CD4-positive, alpha-beta T cell treated with Interleukin-12 subunit alpha and Interleukin-12 subunit beta, for 1 hour (primary cell): ENCODE data around the gene CRISP2.
"Not testable (repeated sequence)": the region's sequence is repeated elsewhere in the genome, so short reads cannot be mapped to it uniquely, and the experiment has no call there.

ENCODE experiments used
- DNase-seq: peaks from one replicate; pipeline ENCODE4 v3.0.0-alpha.2; 2020

CRISP2 gene, protein sequence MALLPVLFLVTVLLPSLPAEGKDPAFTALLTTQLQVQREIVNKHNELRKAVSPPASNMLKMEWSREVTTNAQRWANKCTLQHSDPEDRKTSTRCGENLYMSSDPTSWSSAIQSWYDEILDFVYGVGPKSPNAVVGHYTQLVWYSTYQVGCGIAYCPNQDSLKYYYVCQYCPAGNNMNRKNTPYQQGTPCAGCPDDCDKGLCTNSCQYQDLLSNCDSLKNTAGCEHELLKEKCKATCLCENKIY

DNA sequence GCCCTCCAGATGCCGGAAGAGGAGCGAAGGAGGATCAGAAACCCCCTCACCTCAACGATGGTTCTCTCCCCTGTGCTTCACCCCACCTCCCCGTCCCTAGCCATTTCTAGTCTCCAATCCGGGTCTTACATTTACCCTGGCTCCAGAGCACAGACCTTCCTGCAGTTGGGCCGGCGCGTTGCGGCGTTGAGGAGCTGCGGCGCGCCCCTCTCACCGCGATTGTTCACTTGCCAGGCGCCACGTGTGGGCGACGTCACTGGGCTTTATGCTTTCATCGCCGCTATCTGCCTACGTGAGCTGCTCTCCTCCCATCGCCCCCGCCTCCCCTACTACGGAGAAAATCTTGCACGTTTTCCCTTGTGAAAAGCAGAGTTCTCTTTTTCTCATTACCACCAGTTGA, at the start of gene CRISP2:
TSS of gene CRISP2 (minus strand) at position 198 of the 400 bp plus-strand sequence. CDS start 4,347 bp downstream, outside the sequence.
- no peak for DNase-seq

DNA sequence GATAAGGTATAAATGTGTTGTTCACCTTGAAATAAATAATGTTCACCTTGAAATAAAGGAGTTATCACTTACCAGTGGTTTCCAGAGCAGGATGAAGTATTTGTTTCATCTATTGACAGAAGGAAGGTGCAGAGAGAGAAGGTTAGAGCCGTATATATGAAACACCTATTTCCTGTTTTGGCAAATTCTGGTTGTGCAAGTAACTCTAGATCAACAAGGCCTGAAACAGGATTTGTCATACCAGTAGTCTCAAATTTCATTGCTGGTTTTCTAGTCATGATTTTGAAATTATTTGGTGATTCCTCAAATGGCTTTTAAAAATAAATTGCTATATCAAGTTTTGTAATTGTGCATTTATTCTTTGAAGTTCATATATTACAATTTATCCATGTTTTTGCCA, 30.9 kb upstream of the CRISP2 start, which contains the start of gene CRISP3:
TSS of gene CRISP3 (minus strand) at position 130 of the 400 bp plus-strand sequence. CDS start at position 109, 21 bp downstream.
- DNase-seq = no peak

DNA sequence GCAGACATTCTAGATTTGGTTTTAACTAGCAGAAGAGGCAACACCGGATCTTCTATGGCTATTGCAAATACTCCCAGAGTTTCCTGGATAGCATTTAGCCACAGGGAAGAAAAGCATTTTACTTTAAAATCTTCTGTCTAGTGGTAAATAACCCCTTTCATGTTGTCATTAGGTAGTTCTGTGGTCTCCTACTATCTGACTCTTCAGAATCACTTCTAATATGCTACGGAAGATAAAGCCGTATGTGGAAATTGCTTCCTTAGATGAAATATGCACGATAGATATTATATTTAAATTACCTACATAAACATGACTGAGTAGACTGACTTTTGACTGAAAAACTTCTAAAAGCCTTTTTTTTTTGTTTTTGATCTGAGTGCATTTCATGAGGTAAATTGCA, 30.1 kb upstream of the CRISP2 start:
- no peak for DNase-seq

DNA sequence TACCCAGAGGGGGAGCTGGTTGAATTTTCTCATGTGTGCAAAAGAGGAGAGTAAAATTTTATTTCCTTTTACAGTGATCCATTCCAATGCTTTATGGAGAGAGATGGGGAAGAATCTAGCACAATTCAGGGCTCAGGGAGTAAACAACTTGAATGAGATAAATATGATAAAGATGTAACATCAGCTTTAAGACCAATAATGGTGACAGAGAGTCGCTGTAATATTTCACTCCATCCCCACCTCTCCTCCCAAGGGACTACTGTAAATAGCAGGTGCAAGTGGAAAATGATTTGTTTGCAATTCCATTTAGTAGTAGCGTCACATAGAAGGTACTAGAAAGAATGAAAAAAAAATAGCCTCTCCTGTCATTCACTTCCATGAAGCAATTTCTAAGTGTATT, 26.1 kb upstream of the CRISP2 start:
- DNase-seq = no peak

DNA sequence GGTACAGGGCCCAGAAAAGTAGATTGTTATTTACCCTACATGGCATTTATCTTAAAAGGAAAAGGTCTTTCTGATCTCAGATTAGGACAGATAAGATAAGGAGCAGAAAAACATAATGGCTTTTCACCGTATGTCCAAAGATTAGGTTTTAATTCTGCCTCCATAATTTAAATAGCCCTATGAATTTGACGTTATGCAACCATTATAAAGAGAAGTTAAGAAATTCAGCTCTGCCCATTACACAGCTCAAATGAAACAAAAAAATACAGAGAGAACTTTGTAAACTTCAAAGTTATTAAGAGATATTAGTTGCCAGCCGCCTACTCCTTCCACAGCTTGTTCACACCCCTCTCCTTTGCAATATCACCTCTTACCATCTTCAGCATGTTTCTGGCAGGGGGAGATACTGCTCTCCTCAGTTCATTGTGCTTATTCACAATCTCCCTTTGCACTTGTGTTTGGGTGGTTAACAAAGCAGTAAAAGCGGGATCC, 22.7 kb upstream of the CRISP2 start:
- no peak for DNase-seq

DNA sequence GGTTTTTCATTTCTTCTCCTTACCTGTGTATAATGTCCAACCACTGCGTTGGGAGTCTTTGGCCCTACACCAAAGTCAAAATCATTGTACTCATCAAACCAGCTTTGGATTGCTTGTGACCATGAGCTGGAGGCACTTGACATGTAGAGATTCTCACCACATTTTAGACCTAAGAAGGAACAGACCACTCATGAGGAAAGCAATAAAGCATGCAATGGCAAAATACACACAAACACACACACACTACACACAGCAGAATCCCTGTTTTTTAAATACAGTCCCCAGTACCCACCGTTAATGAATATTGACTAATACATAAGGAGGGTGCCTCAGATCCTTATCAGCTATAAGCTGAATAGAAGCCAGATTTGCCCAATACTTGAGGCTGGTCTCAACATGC, 20.3 kb upstream of the CRISP2 start:
- no peak for DNase-seq

DNA sequence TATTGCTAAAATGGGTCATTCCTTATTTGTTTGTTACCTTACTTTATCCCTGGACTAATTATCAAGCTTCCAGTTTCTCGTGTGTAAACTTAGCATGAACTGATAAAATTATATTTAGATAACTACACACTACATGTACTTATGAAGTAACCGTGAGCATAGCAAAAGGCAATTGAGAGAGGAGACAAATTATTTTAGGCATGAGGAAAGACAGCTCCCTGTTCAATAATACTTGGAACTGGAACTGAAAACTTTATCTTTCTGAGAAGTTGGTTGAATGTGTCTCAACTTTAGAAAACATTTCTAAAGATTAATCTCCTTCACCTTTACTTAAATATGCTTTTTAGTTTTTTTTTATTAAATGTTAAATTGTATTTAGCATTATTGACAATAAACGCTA, 19.4 kb upstream of the CRISP2 start:
- DNase-seq = no peak

DNA sequence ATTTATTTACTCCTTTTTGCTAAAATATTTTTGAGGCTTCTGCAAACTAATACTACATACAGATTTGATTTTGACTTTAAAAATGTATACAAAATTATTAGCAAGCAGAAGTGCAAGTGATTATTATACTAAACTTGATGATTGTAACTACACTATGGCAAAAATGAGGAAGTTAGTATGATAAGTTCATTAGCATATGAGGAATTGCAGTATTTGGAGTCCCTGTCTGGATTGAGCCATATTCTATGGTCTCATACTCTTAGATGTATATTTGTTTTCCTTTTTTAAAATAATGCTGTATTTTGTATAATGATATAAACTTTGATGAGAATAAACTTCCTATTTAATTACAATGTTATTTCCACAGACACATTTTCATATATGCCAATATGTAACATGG, 16.9 kb upstream of the CRISP2 start:
- DNase-seq = no peak

DNA sequence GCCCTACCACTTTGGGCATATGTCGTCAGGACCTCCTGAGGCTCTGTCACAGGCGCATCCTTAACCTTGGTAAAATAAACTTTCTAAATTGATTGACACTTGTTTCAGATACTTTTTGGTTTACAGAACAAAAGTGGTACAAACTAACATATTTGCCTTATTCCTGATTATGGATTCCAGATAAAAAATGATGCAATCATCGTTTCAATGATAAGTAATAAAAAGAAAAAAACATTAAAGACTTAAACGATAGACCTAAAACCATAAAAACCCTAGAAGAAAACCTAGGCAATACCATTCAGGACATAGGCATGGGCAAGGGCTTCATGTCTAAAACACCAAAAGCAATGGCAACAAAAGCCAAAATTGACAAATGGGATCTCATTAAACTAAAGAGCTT, 10.6 kb upstream of the CRISP2 start:
- not testable (repeated sequence) for DNase-seq

DNA sequence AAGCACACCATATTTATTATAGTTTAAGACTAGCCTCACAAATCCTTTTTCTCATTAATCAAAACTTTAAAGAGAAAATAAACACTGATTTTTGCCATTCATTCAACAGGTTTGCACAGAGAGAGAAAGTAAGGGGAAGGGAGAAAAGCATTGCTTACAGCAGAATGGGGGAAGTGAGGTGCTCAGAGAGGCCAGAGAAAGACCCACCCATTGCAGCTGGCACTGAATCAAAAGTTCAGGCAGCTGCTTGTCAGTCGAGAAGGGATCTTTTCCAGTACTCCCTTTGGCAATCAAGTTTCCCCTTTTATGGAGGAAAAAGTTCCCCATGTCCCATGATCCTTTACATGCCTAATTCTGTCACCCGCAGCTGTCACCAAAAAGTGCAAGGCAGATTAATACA, 8.0 kb upstream of the CRISP2 start:
- no peak for DNase-seq

DNA sequence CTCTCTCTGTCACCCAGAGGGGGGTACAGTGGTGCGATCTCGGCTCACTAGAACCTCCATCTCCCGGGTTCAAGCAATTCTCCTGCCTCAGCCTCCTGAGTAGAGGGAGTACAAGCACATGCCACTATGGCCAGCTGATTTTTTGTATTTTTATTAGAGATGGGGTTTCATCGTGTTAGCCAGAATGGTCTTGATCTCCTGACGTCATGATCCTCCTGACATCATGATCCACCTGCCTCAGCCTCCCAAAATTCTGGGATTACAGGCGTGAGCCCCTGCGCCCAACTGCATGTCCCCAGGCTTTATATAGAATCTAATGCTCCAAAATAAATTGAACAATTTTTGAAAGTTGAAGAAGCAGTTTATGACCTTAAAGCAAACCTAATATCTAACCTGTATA, 7.0 kb upstream of the CRISP2 start:
- no peak for DNase-seq

DNA sequence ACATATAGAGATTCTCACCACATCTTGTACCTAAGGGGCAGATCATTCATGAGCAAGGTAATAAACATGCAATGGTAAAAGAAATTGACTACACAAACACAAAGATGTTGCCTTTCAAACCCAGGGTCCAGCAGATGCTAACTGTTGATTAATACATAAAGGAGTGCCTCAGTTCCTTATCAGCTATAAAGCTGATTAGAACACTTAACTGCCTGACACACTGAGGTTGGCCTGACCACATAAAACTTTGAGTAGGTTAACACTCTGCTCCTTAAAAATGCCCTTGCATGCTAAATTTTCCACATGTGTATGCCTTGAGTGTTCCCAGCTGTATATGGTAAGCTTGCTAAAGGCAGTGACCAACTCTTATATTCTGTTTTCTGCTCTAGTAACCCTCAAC, 14.9 kb downstream of the CRISP2 start:
- DNase-seq = no peak

DNA sequence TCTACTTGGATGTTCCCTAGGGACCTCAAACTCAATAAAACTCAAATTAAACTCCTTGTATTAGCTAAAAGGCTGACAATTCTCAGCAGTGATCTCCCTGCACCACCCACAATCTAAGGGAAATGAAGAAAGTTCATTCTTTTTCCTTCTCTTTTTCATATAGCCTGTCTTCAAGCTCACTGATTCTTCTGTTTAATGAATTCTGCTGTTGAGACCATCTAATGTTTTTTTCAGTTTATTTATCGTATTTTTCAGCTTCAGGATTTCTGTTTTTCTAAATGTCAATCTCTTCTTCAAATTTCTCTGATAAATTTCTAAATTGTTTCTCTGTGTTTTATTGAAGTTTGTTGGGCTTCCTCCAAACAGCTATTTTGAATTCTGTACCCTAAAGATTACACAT, 19.8 kb downstream of the CRISP2 start:
- DNase-seq = no peak

DNA sequence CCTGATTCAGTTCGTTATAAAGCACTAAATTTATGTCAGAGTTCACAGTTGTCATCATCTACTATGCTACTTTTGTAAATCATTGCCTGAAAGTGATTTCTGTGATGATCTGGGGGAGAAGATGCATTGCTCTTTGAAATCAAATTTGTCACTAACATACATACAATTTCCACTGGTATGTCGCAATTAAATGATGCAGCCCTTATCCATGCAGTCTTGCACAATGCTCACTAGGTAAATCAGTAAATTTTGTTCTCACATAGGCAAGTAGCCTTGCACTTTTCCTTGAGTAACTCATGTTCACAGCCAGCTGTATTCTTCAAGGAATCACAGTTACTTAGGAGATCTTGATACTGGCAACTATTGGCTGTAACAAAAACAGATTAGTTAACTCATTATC, 20.8 kb downstream of the CRISP2 start:
- no peak for DNase-seq

DNA sequence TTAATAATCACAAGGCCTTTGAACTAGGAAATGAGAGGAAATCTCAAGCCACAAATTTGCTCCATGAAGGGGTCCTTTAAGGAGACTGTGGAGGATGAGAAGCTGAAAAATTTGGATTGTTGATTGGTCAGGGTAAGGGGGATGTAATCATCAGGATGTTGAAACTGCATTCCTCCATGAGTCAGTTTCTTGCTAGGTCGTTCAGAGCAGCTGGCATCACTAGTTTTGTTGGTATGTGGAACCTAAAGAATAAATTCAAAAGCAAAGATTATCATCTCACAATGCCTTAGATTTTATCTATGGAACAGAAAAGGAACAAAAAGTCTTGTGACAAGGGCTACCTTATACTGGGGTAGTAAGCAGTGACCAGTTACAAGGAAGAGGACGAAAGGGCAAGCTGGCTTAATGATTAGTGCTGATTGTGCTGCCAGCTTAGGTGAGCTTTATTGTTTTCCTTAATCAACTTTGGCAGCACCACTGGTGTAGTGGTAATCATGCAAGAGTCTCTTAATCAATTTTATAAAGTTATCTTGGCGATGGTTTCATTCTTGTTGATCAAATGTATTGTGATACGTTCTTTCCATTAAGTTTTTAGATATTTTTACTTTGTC, 36.6 kb downstream of the CRISP2 start:
- no peak for DNase-seq

DNA sequence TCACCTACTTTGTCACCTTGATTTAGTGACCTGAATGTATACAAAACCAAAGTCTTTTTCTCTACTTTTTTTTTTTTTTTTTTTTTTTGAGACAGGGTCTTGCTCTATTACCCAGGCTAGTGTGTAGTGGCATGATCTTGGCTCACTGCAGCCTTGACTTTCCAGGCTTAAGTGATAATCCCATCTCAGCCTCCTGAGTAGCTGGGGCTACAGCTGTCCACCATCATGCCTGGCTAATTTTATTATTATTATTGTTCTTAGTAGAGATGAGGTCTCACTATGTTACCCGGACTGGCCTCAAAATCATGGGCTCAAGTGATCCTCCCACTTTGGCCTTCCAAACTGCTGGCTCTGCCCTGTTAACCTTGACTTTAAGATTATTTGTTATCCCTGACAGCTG, 37.5 kb downstream of the CRISP2 start:
- DNase-seq = no peak

DNA sequence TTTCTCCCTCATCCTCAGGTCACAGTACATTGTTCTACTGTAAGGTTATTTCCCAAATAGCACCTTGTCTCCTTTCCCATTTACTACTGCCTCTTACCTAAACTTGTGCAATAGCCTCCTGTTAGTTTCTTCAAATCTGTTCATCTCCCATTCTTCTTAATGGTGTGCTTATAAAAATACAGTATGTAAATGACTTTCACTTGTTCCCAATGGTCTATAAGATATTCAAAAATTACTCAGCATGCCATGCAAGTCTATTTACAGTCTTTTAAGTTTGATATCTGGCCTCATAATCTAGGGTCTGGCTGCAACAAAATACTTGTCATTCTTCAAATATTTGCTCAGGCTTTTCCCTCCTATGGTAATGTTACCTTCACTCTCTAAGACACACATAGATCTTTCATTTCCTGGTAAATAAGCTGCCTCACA, 45.2 kb downstream of the CRISP2 start:
- no peak for DNase-seq

DNA sequence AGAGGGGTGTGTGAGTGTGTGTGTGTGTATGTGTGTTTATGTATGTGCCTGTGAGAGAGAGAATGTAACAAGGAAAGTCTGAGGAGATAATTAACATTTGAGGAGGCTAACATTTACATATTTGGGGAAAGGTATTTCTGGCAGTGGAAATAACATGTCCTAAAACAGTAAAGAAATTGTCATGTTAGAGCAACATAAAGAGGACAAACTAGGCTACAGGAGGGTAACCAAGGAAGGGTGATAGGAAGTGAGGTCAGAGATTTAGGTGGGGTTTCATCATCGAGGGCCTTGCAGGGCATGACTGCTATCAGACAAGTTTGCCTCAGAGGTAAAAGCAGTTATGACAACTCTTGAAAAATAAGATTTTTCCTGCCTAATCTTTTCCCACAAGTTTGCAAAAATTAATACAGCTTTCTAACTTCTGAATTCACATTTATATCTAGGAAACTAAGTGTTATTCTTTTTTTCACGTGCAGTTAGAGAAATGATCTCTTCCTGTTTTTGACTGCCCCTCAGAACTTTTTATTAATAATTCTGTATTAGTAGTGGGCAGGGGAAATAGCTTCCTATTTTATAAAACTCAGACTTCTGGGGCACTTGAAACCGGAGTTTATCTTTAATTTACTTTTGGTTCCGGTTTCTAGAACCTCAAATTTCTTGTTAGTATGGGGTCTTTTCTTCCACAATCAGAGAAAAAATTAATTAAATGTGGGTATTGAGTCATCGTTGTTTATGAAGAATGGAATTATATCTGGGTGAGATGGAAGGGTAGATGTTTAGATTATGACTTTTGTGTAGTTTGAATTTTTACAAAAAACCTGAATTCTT, 46.2 kb downstream of the CRISP2 start:
- no peak for DNase-seq

DNA sequence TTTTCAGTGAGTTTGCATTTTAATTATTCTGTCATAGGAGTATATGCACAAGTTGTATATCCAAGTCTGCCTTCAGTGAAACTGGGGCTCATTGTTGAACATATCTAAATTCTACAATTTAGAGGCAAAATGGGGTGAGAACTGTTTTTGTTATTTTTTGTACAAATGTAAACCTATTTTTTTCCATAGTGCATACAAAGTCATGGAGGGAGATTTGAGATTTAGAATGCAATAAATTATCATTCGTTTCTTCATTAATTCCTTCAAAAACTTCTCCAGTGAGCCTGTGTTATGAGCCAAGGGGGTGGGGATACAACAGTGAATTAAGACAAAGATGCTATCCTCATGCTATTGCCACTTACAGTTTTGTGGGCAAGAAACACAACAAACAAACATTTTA, 46.9 kb downstream of the CRISP2 start:
- DNase-seq = no peak

DNA sequence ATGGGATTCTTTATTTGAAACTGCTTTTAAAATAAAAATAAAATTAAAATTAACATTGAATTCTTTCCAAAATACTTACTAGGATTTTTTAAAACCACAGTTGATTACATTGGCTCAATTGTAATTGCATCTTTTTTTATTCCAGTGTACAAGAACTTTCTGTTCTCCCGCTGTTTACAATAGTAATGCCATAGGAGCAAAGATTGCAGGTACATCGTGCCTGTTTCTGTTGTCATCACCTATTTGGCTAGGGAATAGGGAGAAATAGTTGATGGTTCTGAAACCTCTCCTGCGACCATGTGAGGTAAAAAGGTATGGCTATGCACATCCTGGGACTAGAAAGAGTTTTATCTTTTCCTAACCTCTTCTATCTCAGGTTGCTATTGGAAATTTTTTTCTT, 48.5 kb downstream of the CRISP2 start:
- no peak for DNase-seq

DNA sequence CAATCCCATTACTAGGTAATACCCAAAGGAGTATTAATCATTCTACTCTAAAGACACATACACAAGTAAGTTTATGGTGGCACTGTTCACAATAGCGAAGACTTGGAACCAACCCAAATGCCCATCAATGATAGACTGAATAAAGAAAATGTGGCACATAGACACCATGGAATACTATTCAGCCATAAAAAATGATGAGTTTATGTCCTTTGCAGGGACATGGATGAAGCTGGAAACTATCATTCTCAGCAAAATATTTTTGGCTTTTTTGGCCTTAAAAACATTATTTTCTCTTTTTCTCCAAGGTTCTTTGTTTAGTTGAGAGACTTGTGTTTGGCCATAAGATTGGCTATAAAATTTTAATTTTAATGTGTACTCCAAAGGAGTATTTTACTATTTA, 49.3 kb downstream of the CRISP2 start:
- not testable (repeated sequence) for DNase-seq

DNA sequence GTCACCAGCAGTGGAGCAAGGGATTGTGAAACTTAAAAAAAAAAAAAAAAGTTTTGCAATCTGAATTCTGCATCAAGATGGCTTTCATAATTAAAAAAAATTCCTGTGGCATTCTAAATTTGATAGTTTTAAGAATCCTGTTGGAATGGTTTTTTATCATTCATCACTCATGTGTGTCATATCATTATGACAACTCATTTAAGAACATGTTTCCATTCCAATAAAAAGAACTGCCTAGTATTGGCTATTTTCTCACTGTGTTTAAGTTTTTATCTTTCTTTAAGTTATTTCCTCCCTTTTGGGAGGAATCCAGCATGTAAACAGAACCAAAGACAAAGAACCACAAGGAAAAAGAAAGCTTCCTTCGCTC, 50.5 kb downstream of the CRISP2 start:
- no peak for DNase-seq

DNA sequence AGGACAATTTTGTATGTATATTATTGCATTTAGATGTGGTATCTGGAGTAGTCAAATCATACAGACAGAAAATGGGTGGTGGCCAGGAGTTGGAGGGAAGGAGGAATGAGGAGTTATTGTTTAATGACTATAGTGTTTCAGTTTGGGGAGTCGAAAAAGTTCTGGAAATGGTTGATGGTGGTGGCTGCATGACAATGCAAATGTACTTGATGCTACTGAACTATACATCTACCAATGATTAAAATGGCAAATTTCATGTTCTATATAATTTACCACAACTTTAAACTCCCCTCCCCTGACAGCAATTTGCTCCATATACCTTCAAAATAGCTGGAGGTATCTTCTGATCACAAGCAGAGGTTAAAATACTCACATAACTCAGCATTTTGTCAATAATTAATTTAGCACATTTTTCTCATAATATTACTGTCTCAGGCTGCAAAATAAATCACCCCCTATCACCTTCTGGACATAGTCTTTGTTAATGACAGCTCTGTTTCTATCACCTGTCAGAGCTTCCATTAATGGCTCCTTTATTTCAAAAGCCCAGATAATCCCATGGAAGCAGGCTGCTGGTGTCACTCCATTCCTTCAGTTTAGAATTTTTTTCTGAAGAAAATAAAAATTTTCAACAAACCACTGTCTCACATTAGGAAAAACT, 51.0 kb downstream of the CRISP2 start:
- DNase-seq = no peak
